Amygdala (tissue), 56 donors: Measurements from ENCODE around the gene EPS8L1.

Experiments used
- DNase-seq, 56 donors: peaks; one replicate each; lab custom pipeline; 2025; lab: John Stamatoyannopoulos, UW

Gene EPS8L1

DNA sequence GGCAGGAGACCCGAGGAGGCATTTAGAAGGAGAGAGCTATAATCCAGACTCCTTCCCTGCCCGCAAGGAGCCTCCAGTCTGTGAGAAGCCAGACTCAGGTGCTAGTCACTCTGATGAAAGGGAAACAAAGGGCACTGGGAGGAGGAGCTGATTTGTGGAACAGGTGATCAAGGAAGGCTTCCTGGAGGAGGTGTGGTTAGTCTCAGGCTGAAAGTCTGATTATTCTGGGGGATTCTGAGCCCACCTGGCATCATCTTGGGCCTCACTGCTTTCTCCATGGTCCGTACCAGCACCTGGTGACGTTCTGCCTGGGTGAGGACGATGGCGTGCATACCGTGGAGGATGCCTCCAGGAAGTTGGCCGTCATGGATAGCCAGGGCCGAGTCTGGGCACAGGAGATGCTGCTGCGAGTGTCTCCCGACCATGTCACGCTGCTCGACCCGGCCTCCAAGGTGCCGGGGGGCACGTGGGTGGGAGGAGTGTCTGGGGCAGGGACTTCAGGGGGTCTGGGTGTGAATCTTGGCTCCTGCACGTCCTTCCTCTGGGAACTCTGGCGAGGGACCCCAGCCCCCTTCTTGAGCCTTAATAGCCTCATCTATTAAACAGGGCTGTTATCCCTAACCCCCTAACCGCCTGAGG, 3.9 kb downstream of the EPS8L1 start:
- DNase-seq, result no peak

GRCh38 chr19:55080121-55080967, 4.7 kb downstream of the EPS8L1 start:
- peak in 6 of 56 donors; percentile 17 to 42 (median 22) for DNase-seq

DNA sequence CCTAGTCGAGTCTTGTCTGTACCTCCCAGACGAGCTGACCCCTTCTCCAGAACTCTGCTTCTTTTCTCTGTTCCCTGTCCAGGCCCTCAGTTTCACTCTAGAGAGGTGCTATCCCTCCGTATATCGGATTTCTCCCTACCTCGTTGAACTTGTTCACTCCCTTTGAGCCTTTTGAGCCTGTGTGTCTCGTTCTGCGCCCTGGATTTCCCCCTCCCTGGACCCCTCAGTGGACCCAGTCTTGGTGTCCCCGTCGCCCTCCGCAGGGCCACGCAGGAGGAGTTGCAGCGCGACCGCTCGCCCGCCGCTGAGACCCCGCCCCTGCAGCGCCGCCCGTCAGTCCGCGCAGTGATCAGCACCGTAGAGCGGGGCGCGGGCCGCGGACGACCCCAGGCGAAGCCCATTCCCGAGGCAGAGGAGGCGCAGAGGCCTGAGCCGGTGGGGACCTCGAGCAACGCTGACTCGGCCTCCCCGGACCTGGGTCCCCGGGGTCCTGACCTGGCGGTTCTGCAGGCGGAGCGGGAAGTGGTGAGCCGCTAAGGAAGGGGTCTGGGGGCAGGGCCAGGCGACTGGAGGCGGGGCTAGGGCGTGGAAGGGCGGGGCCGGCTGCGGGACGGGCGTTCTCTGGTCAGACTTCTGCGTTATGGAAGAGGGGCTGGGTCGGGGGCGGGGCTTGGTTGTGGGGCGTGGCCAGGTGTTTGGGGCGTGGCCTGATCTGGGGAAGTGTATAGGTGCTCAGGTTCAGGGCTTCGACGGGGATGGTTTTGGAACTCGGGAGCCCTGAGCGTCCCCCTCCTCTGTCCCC, 5.5 kb downstream of the EPS8L1 start:
- peak in 5 of 56 donors; percentile 13 to 37 (median 22) for DNase-seq

- DNase-seq, result no peak
Measured at GRCh38 chr19:55081770-55082019, 6.0 kb downstream of the EPS8L1 start.

GRCh38 chr19:55082020-55082851, 6.6 kb downstream of the EPS8L1 start:
- peak in 4 of 56 donors; percentile 13 to 41 (median 30) for DNase-seq

- DNase-seq, result no peak
Measured at GRCh38 chr19:55083004-55083850, 7.6 kb downstream of the EPS8L1 start.

GRCh38 chr19:55084416-55084815, 8.7 kb downstream of the EPS8L1 start:
- no peak for DNase-seq

- no peak for DNase-seq
Measured at GRCh38 chr19:55085923-55086715, 10.4 kb downstream of the EPS8L1 start.

- DNase-seq, result peak in 53 of 56 donors; percentile 9 to 92 (median 62)
Measured at GRCh38 chr19:55086730-55087541, 11.3 kb downstream of the EPS8L1 start.

- DNase-seq, result no peak
Measured at GRCh38 chr19:55087542-55087901, 11.9 kb downstream of the EPS8L1 start.

- DNase-seq, result no peak
Measured at GRCh38 chr19:55088021-55088451, 12.4 kb downstream of the EPS8L1 start.

DNA sequence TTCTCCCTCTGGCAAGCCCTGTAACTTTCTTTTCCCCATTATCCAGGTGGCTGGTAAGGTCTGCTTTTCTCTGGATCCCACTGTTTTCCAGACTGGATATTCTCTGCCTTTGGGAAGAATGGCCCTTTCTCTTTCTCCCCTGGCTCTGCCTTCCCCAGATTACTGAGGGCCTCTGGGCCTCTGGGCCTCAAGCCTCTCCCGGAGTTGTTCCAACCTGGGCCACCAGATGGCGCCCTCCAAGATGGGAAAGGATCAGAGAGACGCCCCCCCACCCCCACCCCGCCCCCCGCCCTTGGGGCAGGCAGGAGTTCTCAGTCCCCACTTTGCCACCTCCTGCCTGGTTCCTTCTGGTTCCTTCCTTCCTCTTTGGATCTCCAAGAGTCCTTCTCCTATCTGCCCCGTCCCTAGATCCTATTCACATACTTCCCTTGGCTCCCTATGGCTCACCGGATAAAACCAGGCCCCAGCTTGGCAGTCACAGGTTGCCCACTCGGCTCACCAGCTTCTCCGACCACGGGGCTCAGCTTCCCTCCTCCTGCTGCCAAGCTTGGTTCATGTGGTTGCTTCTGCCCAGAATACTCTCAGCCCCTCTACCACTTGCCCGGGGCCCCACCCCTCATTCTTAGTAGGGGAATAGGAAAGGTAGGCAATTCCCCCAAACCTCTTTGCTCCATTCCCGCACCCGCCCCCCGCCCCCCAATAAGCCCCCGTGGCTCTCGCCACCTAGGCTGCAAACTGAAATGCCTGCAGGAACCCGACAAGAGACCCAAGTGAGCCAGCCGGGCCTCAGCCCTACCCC, 13.1 kb downstream of the EPS8L1 start:
- DNase-seq, result peak in 40 of 56 donors; percentile 4 to 80 (median 32)

DNA sequence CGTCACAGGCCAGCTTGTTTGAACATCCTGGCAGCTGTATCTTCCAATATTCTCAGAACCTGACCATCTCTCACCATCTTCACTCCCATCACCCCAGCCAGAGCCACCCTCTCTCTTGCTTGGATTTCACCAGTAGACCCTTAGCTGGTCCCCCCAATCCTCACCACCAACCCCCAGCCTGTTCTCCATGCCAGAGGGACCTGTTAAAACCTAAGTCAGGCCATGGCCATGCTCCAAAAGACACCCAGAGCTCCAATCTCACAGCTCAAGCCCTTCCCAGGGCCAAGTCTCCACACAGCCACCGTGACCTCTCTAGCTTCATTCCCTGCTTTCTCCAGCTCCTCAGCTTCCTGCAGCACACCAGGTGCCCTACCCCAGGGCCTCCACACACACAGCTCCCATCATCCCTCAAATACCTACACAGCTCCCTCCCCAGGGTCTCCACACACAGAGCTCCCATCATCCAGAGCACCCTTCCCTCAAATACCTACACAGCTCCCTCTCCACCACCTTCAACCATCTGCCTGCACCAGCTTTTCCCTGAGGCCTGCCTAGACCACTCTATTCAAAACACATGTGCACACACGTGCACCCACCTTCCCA, 13.8 kb downstream of the EPS8L1 start:
- no peak for DNase-seq

DNA sequence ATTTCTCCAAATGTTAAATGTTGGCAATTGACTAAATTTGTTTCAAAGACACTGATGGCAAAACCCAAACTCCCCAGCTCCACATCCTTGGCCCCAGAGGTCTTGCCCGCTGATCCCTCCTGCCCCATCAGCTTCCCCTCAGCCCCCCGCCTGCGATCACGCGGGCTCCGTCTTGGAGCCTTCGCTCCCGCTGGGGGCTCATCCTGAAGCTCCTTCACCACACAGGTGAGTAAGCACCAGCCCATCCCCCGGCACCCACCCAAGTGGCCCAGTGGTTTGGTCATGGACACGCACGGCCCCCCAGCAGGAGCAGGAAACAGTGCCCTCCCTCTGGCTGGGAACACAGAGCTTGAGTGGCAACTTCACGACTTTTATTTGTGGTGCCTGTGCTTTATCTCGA, 14.9 kb downstream of the EPS8L1 start:
- no peak for DNase-seq

- no peak for DNase-seq
Measured at GRCh38 chr19:55091126-55091910, 15.6 kb downstream of the EPS8L1 start.

- no peak for DNase-seq
Measured at GRCh38 chr19:55091955-55092354, 16.3 kb downstream of the EPS8L1 start.
